Measurements from ENCODE around the gene SHISAL1. TPM values are rescaled to one million over a fixed set of nuclear protein-coding genes. Genes with fewer than 3 reads are reported as not detected.
"Not testable (repeated sequence)": the region's sequence is repeated elsewhere in the genome, so short reads cannot be mapped to it uniquely, and the experiment has no call there.

The SHISAL1 gene
- total RNA-seq, 1 experiment from 2014 or later, result 2.4 TPM

DNA sequence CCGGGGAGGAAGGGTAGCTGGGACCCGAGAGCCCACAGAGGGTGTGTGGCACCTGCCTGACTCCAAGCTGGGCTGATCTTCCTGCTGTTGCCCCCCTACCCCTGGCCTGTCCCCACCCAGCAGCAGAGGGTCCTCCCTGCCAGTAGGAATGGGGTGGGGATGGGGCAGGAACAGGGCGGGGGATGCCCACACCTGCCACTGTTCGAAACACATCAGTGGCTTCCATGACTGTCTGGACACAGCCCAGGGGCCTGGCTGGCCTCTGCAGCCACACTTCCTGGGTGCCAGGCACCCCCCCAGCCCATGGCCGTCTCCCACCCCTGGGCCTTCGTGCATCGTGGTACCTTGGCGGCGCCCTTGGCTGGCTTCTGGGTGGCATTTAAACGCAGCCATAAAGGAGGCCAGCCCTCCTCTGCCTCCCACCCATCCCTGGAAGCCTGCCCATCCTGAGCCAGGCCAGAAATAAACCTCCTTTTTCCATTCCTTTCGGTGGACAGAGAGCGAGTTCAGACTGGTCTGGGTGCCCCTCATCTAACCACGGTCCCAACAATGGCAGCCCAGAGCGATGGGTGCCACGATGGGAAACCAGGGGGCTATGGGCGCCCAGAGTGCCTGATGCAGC lies 745 bp upstream of the SHISAL1 start:
- Histone ChIP-seq H3K4me1 (replicated peaks) (peaks cover 41% of the 10 kb centered on the region), H3K4me3 (no peak overlapping the region), H3K27ac (no peak overlapping the region), H3K9me3 (replicated peaks) (no peaks in the 10 kb centered on the region), H3K27me3 (replicated peaks) (no peaks in the 10 kb centered on the region), H3K36me3 (no peaks in the 10 kb centered on the region)
- DNase-seq (ENCODE audit: low read depth in 1 of 2, low spot score in 2 of 2), result no peak

DNA sequence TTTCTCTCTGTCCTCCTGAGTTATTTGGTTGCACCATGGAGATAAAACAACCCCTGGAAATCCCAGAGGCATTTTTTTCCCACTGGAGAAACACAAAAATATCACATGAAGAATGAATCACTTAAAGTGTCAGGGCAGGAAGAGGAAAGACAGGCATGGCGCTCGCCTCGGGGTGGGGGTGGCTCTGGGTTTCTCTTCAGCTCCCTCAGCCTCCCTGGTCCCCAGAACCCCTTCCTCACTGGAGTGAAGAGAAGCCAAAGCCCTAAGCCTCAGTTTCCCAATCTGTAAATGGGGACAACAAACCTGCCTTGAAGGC lies 938 bp downstream of the SHISAL1 start:
- Histone ChIP-seq H3K27me3 (replicated peaks) (no peaks in the 10 kb centered on the region), H3K4me3 (no peak overlapping the region), H3K4me1 (replicated peaks) (peaks cover 46% of the 10 kb centered on the region), H3K36me3 (no peaks in the 10 kb centered on the region), H3K9me3 (replicated peaks) (no peaks in the 10 kb centered on the region), H3K27ac (peak overlapping the region; percentile 50)
- peak in 1 of 2 experiments; percentile 58 for DNase-seq (ENCODE audit: low read depth in 1 of 2, low spot score in 2 of 2)

DNA sequence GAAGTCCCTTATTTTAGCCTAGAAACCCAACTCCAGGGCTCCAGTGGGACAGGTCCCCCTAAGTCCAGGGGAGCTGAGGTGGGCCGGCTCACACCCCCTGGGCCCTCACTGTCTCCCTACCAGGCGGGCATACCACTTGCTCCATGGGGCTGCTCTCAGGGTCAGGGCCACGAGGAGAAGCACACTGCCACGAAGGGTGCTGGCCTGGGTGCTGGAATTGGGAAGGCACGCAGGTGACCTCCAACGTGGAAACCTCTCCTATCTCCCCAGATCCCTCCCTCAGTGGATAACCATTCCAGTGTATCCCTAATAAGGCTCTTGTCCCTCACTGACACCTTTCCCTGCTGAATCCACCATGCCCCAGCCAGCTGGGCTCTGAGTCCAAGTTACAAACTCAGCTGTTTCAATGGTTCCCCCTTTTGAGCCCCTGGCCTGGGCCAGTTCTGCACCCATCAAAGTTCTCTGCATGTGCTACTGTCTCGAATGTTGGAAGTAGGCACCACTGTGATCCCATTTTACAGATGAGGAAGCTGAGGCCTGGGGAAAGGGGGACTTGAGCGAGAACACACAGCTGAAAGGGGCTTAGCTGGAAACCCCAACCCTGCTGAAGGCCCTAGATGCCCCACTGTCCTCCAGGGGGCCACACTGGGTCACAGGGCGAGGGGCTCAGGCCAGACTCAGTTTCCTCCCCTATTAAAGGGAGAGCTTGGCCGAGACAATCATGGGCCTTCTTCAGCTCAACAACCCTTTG lies 1.5 kb downstream of the SHISAL1 start:
- Histone ChIP-seq H3K9me3 (replicated peaks) (no peaks in the 10 kb centered on the region), H3K36me3 (no peaks in the 10 kb centered on the region), H3K4me3 (no peak overlapping the region), H3K4me1 (replicated peaks) (peaks cover 46% of the 10 kb centered on the region), H3K27ac (peak overlapping the region; percentile 47; the same call in 1 of the 2 replicates), H3K27me3 (replicated peaks) (no peaks in the 10 kb centered on the region)
- no peak for DNase-seq (ENCODE audit: low read depth in 1 of 2, low spot score in 2 of 2)

DNA sequence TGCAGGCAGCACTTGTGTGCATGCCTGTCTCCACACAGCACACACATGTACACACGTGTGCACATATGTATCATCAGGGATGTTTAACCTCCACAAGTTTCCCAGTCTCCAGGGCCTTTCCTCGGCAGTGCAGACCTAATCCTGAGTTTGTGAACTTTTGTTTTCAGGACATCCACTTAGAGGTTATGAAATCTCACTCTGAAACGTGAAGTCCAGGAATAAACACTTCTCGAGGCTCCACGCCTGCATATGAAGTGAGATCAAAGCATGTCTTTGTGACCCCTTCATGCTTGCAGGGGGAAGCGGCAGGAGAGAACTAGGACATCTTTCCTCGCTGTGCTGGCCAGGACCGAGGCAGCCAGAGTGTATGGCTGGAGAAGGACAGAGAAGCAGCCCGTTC lies 3.1 kb downstream of the SHISAL1 start:
- Histone ChIP-seq H3K4me1 (replicated peaks) (peaks cover 46% of the 10 kb centered on the region), H3K4me3 (no peak overlapping the region), H3K27ac (peak overlapping the region; percentile 66), H3K27me3 (replicated peaks) (no peaks in the 10 kb centered on the region), H3K36me3 (no peaks in the 10 kb centered on the region), H3K9me3 (replicated peaks) (no peaks in the 10 kb centered on the region)
- DNase-seq (ENCODE audit: low read depth in 1 of 2, low spot score in 2 of 2), result no peak

DNA sequence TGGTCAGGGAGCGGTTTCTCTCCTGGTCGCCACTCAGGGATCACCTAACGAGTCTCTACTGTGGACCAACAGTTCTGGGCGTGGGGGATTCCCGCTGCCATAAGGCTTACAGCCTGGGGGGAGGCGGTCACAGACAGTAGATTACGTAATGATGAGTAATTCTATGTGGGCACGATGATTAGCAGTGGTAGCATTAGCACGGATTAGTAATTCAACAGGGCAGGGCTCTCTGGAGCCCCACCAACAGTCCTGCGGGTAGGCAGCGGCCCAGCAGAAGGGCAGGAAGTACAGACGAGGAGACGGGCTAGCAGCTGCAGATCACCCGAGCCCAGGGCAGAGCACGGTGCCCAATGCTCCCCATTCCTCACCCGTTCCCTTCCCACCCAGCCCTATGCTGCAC lies 3.6 kb downstream of the SHISAL1 start:
- no peaks in the 10 kb centered on the region for H3K9me3 ChIP-seq (replicated peaks)
- DNase-seq (ENCODE audit: low read depth in 1 of 2, low spot score in 2 of 2), result peak; percentile 87 to 91
- no peaks in the 10 kb centered on the region for H3K27me3 ChIP-seq (replicated peaks)
- peak overlapping the region; percentile 66 for H3K27ac ChIP-seq
- no peaks in the 10 kb centered on the region for H3K36me3 ChIP-seq
- H3K4me3 ChIP-seq, result no peak overlapping the region
- H3K4me1 ChIP-seq (replicated peaks), result peaks cover 51% of the 10 kb centered on the region

DNA sequence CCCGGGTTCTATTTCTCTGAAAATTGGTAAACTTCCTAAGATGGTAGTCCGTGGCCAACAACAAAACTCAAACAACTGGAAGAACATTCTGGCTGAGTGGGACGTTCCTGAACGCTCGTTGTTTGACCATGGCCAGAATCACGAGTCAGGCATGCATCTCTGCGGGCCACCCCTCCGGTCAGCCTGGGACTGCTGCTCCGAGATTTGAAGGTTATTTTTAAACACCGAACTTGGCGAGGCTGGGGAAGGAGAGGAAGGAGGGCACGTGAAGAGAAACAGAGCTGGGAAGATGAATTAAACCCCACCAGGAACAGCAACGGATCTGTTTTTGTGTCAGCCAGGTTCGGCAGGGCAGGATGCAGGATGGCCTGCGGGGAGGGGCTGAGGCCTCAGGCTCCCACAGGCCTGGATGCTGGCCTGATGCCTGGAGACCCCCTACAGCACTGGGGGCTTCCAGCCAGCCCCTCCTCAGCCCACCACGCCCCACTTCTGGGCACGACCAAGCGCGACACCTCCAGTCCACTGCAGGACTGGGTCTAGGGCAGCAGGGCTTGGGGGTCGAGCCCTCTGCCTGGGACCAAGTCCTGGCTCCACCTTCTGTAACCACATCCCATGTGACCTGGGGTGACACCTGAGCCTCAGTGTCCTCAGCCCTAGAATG lies 5.1 kb downstream of the SHISAL1 start:
- Histone ChIP-seq H3K36me3 (no peaks in the 10 kb centered on the region), H3K4me1 (replicated peaks) (peaks cover 50% of the 10 kb centered on the region), H3K27ac (no peak overlapping the region), H3K4me3 (no peak overlapping the region), H3K27me3 (replicated peaks) (no peaks in the 10 kb centered on the region), H3K9me3 (replicated peaks) (no peaks in the 10 kb centered on the region)
- no peak for DNase-seq (ENCODE audit: low read depth in 1 of 2, low spot score in 2 of 2)

DNA sequence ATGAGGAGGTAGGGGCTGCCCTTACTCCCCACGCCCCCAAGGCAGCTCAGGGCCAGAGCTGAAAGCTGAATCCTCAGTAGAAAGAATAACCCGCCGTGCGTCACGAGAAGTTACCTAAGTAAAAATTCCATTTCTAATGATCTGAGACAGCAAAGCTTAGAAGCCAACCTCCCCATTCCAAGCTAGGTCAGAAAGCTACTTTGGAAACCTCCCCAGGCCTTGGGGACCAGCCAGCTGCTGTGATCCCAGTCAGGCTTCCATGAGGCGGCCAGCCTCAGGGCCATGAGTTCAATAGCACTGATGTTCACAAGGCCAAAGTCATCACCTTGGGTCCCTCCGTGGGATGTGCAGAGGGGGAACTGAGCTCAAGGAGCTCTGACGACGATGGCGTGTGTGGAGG lies 6.9 kb downstream of the SHISAL1 start:
- Histone ChIP-seq H3K9me3 (replicated peaks) (no peaks in the 10 kb centered on the region), H3K27me3 (replicated peaks) (no peaks in the 10 kb centered on the region), H3K4me1 (replicated peaks) (peaks cover 34% of the 10 kb centered on the region), H3K4me3 (no peak overlapping the region), H3K36me3 (no peaks in the 10 kb centered on the region), H3K27ac (no peak overlapping the region)
- DNase-seq (ENCODE audit: low read depth in 1 of 2, low spot score in 2 of 2), result no peak

DNA sequence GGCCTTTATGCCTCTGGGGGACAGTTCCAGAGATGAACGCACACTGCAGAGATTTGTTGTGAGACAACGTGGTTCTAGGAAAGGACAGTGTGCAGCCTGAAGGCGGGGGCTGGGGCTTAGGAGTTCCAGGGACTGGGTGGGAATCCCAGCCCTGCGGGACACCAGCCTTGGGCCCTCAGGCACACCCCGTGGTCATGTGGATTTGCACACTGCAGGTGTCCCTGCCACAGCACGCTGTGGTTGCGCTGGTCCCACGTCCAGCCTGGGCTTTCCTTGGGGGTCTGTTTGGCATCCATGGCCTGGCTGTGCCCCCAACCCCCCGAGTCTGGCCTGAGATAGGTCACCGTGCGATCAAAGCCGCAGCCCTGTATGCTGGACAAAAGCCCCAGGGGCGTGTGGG lies 7.3 kb downstream of the SHISAL1 start:
- Histone ChIP-seq H3K4me1 (replicated peaks) (peaks cover 32% of the 10 kb centered on the region), H3K4me3 (no peak overlapping the region), H3K27me3 (replicated peaks) (no peaks in the 10 kb centered on the region), H3K36me3 (no peaks in the 10 kb centered on the region), H3K27ac (no peak overlapping the region), H3K9me3 (replicated peaks) (no peaks in the 10 kb centered on the region)
- no peak for DNase-seq (ENCODE audit: low read depth in 1 of 2, low spot score in 2 of 2)

DNA sequence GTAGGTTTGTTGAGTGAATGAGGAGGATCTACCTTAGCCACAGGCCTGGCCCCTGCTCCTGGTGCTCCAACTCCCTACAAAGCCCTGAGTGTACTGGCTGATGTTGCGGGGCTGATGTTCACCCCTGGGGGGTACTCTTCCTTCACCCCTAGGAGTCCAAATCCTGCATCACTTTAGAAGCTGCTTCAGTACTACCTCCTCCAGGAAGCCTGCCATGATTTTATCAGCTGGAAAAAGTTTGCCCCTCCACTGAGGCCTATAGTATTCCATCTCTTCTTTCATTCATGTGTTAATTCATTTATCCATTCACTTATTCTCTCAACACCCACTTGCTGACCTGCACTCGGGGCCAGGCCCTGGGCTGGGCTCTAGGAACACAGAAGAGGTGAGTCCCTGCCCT lies 7.8 kb downstream of the SHISAL1 start:
- Histone ChIP-seq H3K9me3 (replicated peaks) (no peaks in the 10 kb centered on the region), H3K27me3 (replicated peaks) (no peaks in the 10 kb centered on the region), H3K4me3 (no peak overlapping the region), H3K36me3 (no peaks in the 10 kb centered on the region), H3K27ac (no peak overlapping the region), H3K4me1 (replicated peaks) (peaks cover 27% of the 10 kb centered on the region)
- no peak for DNase-seq (ENCODE audit: low read depth in 1 of 2, low spot score in 2 of 2)

DNA sequence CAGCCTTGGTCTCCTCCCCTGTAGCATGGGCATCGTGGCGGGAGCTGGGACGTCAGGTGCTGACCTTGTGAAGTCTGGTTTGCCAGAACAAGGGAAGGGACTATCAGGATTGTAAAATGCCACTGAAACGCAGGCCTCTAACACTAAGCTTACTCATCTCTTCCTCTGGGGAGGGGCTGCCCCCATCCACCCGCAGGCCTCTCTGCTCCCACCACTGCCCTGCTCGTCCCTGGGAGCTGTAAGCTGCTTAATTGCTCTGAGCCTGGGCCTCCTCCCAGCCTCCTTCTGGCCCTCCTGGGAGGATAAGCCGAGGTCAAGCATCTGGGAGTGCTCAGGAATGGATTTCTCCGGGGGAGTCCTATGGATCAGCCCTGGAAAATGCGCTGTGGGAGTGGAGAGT lies 8.4 kb downstream of the SHISAL1 start:
- no peak overlapping the region for H3K4me3 ChIP-seq
- H3K36me3 ChIP-seq, result no peaks in the 10 kb centered on the region
- peaks cover 21% of the 10 kb centered on the region for H3K4me1 ChIP-seq (replicated peaks)
- no peaks in the 10 kb centered on the region for H3K9me3 ChIP-seq (replicated peaks)
- no peak overlapping the region for H3K27ac ChIP-seq
- H3K27me3 ChIP-seq (replicated peaks), result no peaks in the 10 kb centered on the region
- no peak for DNase-seq (ENCODE audit: low read depth in 1 of 2, low spot score in 2 of 2)

DNA sequence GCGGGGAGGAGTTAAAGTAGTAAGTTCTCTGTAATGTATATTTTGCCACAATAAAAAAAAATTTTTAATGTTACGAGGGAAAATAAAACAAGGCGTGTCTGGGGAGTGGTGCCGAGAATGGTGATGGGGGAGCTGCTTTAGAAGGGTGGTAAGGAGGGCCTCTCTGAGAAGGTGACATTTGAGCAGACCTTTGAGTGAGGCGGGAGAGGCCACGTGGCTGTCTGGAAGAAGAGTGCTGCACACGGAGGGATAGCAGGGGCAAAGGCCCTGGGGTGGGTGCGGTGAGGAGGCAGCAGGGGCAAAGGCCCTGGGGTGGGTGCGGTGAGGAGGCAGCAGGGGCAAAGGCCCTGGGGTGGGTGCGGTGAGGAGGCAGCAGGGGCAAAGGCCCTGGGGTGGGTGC lies 10.4 kb downstream of the SHISAL1 start:
- not testable (repeated sequence) for H3K27me3 ChIP-seq (replicated peaks); H3K27ac ChIP-seq; H3K36me3 ChIP-seq; H3K9me3 ChIP-seq (replicated peaks); H3K4me1 ChIP-seq (replicated peaks); DNase-seq (ENCODE audit: low read depth in 1 of 2, low spot score in 2 of 2); H3K4me3 ChIP-seq

DNA sequence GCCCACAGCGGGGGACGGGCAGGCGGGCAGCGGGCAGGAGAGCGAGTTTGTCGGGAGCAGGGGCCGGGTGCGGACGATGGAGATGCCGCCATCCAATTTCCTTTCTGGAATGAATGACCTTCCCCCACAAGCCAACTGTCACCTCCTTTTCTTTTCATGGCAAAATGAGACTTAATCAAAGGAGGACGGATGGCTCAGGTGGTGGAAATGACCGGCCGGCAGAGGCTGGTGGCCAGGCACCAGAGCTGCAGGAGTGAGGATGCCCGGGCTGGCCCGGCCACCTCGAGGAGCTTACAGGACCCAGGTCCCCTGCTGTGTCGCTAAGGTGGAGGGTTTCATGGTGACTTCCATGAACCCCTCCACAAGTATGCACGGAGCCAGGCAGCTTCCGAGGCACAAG lies 11.7 kb downstream of the SHISAL1 start:
- no peaks in the 10 kb centered on the region for H3K36me3 ChIP-seq
- no peak for DNase-seq (ENCODE audit: low read depth in 1 of 2, low spot score in 2 of 2)
- no peaks in the 10 kb centered on the region for H3K9me3 ChIP-seq (replicated peaks)
- peaks cover 7% of the 10 kb centered on the region; the same call in 1 of the 2 replicates for H3K4me1 ChIP-seq (replicated peaks)
- H3K4me3 ChIP-seq, result no peak overlapping the region
- H3K27me3 ChIP-seq (replicated peaks), result no peaks in the 10 kb centered on the region
- H3K27ac ChIP-seq, result no peak overlapping the region

DNA sequence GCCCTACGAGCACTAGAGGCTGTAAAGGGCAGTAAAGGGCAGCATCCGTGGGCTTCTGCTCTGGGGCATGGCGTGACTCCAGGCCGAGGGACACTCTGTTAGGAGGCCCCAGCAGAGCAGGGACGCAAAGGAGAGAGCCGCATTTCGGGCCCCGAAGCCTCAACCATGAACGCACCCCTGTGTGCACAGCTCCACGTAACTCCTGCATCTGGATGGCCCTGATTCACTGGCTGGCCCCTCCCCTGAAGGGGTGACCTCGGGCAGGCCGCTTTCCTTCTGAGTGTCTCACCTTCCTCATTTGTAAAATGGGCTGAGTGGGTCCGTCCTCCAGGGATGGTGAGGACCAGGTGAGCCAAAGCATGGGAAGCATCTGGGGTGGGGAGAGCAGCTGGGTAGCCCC lies 13.6 kb downstream of the SHISAL1 start:
- no peaks in the 10 kb centered on the region for H3K36me3 ChIP-seq
- no peak for DNase-seq (ENCODE audit: low read depth in 1 of 2, low spot score in 2 of 2)
- no peaks in the 10 kb centered on the region for H3K9me3 ChIP-seq (replicated peaks)
- H3K4me3 ChIP-seq, result no peak overlapping the region
- no peaks in the 10 kb centered on the region for H3K27me3 ChIP-seq (replicated peaks)
- no peak overlapping the region for H3K27ac ChIP-seq
- peaks cover 2% of the 10 kb centered on the region; the same call in 1 of the 2 replicates for H3K4me1 ChIP-seq (replicated peaks)

DNA sequence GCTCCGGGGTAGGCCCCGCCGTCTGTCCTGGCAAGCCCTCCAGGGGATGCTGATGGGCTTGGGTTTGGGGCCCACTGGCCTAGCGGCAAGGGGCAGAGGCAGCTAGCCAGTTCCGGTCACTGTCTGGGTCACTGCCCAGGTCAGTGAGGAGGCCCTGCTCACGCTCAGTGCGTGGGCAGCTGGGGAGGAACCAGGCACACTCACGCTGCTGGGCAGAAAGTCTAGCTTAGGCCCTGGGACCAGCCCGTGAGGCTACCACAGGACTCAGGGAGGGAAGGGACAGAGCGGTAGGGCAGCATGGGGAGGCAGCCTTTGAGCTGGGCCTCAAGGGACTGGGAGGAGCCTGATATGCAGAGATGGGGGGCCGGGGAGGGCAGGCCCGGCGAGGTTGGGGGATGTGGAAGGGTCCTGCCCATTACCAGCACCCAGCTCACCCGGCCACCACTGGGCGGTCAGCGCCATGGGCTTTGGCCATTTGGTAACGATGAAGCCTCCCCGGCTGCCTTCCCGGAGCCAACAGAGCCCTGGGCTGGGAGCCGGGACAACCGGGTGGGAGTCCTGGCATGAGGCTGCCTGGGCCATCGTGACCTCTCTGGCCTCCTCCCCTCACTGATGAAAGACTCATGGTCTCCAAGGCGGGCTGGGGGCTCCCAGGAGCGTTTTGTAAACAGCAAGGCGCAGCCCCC lies 14.2 kb downstream of the SHISAL1 start:
- H3K9me3 ChIP-seq (replicated peaks), result no peaks in the 10 kb centered on the region
- H3K27ac ChIP-seq, result no peak overlapping the region
- no peak overlapping the region for H3K4me3 ChIP-seq
- H3K27me3 ChIP-seq (replicated peaks), result no peaks in the 10 kb centered on the region
- H3K4me1 ChIP-seq (replicated peaks), result no peaks in the 10 kb centered on the region
- H3K36me3 ChIP-seq, result no peaks in the 10 kb centered on the region
- no peak for DNase-seq (ENCODE audit: low read depth in 1 of 2, low spot score in 2 of 2)
